ENCODE data around the gene DLGAP1.

DLGAP1 gene

GRCh38 chr18:3547891-3548615 lies 907.1 kb downstream of the DLGAP1 start:
- in situ Hi-C loops (cut with MboI; ENCODE audit: low sequenced_read_pairs, unreplicated experiment), result no loop called here
- TF ChIP-seq CTCF (IDR thresholded peaks at IDR 0.05; ENCODE audit: borderline replicate concordance, control extremely low read depth, extremely low read depth, insufficient read depth, missing control alignments), result no peak

DNA sequence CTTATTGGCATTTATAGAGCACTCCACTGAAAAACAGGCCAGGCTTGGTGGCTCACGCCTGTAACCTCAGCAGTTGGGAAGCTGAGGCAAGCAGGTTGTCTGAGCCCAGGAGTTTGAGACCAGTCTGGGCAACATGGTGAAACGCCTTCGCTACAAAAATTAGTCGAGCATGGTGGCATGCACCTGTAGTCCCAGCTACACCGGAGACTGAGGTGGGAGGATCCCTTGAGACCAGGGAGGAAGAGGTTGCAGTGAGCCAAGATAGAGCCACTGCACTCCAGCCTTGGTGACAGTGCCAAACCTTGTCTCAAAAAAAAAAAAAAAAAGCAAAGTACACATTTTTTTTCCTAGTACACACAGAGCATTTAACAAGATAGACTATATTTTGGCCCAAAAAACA lies 909.0 kb downstream of the DLGAP1 start:
- no peak for TF ChIP-seq CTCF (IDR thresholded peaks at IDR 0.05; ENCODE audit: borderline replicate concordance, control extremely low read depth, extremely low read depth, insufficient read depth, missing control alignments)
- no peak for DNase-seq (ENCODE audit: low spot score)
- in situ Hi-C loops (cut with MboI; ENCODE audit: low sequenced_read_pairs, unreplicated experiment), result no loop called here

More at GRCh38 chr18:3547891-3548615, 907.1 kb downstream of the DLGAP1 start:
- DNase-seq (ENCODE audit: low spot score), result no peak

DNA sequence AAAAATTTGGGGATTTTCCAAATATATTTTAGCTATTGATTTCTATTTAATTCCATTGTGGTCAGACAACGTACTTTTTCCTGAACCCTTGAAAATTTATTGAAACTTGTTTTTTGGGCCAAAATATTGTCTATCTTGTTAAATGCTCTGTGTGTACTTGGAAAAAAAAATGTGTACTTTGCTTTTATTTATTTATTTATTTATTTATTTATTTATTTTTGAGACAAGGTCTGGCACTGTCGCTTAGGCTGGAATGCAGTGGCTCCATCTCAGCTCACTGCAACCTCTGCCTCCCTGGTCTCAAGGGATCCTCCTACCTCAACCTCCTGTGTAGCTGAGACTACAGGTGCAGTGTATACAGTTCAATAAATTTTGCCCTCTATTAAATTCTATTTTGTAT lies 910.6 kb downstream of the DLGAP1 start:
- DNase-seq (ENCODE audit: low spot score), result no peak
- TF ChIP-seq CTCF (IDR thresholded peaks at IDR 0.05; ENCODE audit: borderline replicate concordance, control extremely low read depth, extremely low read depth, insufficient read depth, missing control alignments), result no peak
- in situ Hi-C loops (cut with MboI; ENCODE audit: low sequenced_read_pairs, unreplicated experiment), result no loop called here

DNA sequence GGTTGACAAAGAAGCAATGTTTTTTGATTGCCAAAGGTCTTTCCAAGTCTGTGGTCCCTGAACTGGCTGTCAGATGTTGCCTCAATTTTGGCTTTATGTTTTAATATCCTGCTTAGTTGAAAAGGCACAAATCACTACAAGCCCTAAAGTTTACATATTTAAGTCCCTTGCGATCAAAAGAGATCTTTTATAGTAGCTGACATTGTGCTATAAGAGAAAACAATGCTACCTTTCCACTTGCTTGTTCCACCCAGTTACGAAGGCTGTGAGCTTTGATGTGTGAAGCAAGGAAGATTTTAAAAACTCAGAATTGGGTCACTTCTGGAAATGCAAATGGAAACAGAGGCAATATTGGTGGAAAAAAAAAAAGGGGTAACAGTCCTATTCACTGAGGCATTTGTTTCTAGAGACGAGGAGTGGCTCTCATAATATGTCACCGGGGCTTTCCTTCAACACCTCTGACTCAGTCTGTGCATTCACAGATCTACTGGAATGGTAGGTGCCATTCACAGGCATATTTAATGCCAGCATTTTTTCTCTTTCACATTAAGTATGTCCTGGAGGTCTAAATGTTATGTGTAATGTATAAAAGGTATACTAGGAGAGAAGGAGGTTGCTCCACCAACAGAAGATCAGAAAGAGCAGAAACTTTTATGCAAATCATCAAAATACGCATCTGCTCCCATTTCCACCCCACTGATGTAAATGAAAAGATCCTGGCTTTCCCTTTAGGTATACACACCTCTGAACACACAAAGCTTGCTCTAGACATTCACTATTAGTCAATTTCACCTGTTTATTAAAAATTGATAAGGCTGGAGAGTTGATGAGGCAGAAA lies 913.3 kb downstream of the DLGAP1 start:
- DNase-seq (ENCODE audit: low spot score), result peak; percentile 66
- in situ Hi-C loops (cut with MboI; ENCODE audit: low sequenced_read_pairs, unreplicated experiment), result no loop called here
- no peak for TF ChIP-seq CTCF (IDR thresholded peaks at IDR 0.05; ENCODE audit: borderline replicate concordance, control extremely low read depth, extremely low read depth, insufficient read depth, missing control alignments)

GRCh38 chr18:3540805-3541548 lies 914.1 kb downstream of the DLGAP1 start:
- no peak for TF ChIP-seq CTCF (IDR thresholded peaks at IDR 0.05; ENCODE audit: borderline replicate concordance, control extremely low read depth, extremely low read depth, insufficient read depth, missing control alignments)
- in situ Hi-C loops (cut with MboI; ENCODE audit: low sequenced_read_pairs, unreplicated experiment), result no loop called here
- no peak for DNase-seq (ENCODE audit: low spot score)

DNA sequence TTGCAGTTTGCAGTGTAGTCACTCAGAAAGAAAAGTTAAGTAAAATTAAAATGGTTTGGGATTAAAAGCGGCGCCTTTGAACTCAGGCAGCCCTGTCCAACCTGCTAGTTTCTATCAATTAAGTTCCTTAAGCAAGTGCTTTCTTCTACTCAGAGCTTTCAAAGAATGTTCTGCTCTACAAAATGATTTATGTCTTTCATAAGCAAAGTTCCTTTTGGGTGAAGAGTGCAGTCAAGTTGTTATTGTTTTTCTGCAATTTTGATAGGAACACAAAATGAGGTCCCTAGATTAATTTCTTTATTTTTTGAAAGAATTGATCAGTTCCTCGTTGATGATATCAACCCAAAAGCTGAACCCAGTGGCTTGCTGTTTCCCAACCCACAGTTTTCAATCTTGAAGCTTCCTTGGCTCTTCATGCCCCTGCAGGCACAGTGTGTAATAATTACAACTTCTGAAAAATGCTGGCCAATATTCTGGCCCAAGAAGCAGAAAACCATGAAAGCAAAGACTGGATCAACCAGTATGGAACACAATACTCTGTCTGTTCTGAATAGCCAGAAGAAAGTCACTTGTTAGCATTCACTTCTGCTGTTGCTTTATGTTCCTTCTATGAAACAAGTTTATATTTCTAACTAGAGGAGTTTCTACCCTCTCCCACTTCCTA lies 916.0 kb downstream of the DLGAP1 start:
- TF ChIP-seq CTCF (IDR thresholded peaks at IDR 0.05; ENCODE audit: borderline replicate concordance, control extremely low read depth, extremely low read depth, insufficient read depth, missing control alignments), result no peak
- in situ Hi-C loops (cut with MboI; ENCODE audit: low sequenced_read_pairs, unreplicated experiment), result no loop called here
- no peak for DNase-seq (ENCODE audit: low spot score)
